ENCODE measurements around the gene SMAD2.
"Not testable (repeated sequence)": the region's sequence is repeated elsewhere in the genome, so short reads cannot be mapped to it uniquely, and the experiment has no call there.

SMAD2 gene

GRCh38 chr18:47961003-47961402 is 30.5 kb upstream of the SMAD2 start:
- H3K9me3 ChIP-seq (ENCODE audit: control insufficient read depth in 1 of 2, low read length in 2 of 2); H3K4me1 ChIP-seq (ENCODE audit: control insufficient read depth in 1 of 2, insufficient read depth in 2 of 2, low read length in 2 of 2); H3K27me3 ChIP-seq (ENCODE audit: low read depth, low read length); H3K4me3 ChIP-seq (ENCODE audit: low read depth in 1 of 2, low read length in 2 of 2); H3K36me3 ChIP-seq (ENCODE audit: control insufficient read depth in 1 of 2, insufficient read depth in 2 of 2, low read length in 2 of 2); H3K27ac ChIP-seq (ENCODE audit: low read length): not testable (repeated sequence)

GRCh38 chr18:47953471-47953931 is 23.0 kb upstream of the SMAD2 start:
- no peaks in the 10 kb centered on the region for H3K27me3 ChIP-seq (ENCODE audit: low read depth, low read length)
- no peaks in the 10 kb centered on the region for H3K4me1 ChIP-seq (ENCODE audit: control insufficient read depth in 1 of 2, insufficient read depth in 2 of 2, low read length in 2 of 2)
- no peak overlapping the region for H3K4me3 ChIP-seq (ENCODE audit: low read depth in 1 of 2, low read length in 2 of 2)
- no peaks in the 10 kb centered on the region for H3K36me3 ChIP-seq (ENCODE audit: control insufficient read depth in 1 of 2, insufficient read depth in 2 of 2, low read length in 2 of 2)
- H3K9me3 ChIP-seq (ENCODE audit: control insufficient read depth in 1 of 2, low read length in 2 of 2) = no peaks in the 10 kb centered on the region
- no peak overlapping the region for H3K27ac ChIP-seq (ENCODE audit: low read length)

- no peaks in the 10 kb centered on the region for H3K36me3 ChIP-seq (ENCODE audit: control insufficient read depth in 1 of 2, insufficient read depth in 2 of 2, low read length in 2 of 2)
- no peaks in the 10 kb centered on the region for H3K4me1 ChIP-seq (ENCODE audit: control insufficient read depth in 1 of 2, insufficient read depth in 2 of 2, low read length in 2 of 2)
These were observed 20.1 kb upstream of the SMAD2 start for GRCh38 chr18:47950511-47950910.

GRCh38 chr18:47949202-47949601 is 18.7 kb upstream of the SMAD2 start:
- H3K4me3 ChIP-seq (ENCODE audit: low read depth in 1 of 2, low read length in 2 of 2) = no peak overlapping the region
- no peaks in the 10 kb centered on the region for H3K36me3 ChIP-seq (ENCODE audit: control insufficient read depth in 1 of 2, insufficient read depth in 2 of 2, low read length in 2 of 2)
- no peaks in the 10 kb centered on the region for H3K27me3 ChIP-seq (ENCODE audit: low read depth, low read length)
- no peaks in the 10 kb centered on the region for H3K4me1 ChIP-seq (ENCODE audit: control insufficient read depth in 1 of 2, insufficient read depth in 2 of 2, low read length in 2 of 2)
- H3K9me3 ChIP-seq (ENCODE audit: control insufficient read depth in 1 of 2, low read length in 2 of 2) = no peaks in the 10 kb centered on the region
- no peak overlapping the region for H3K27ac ChIP-seq (ENCODE audit: low read length)

More at GRCh38 chr18:47950511-47950910, 20.1 kb upstream of the SMAD2 start:
- Histone ChIP-seq H3K27ac (ENCODE audit: low read length) (no peak overlapping the region), H3K27me3 (ENCODE audit: low read depth, low read length) (no peaks in the 10 kb centered on the region), H3K4me3 (ENCODE audit: low read depth in 1 of 2, low read length in 2 of 2) (no peak overlapping the region), H3K9me3 (ENCODE audit: control insufficient read depth in 1 of 2, low read length in 2 of 2) (no peaks in the 10 kb centered on the region)

- no peaks in the 10 kb centered on the region for H3K27me3 ChIP-seq (ENCODE audit: low read depth, low read length)
- no peaks in the 10 kb centered on the region for H3K4me1 ChIP-seq (ENCODE audit: control insufficient read depth in 1 of 2, insufficient read depth in 2 of 2, low read length in 2 of 2)
- no peak overlapping the region for H3K27ac ChIP-seq (ENCODE audit: low read length)
- no peaks in the 10 kb centered on the region for H3K9me3 ChIP-seq (ENCODE audit: control insufficient read depth in 1 of 2, low read length in 2 of 2)
- no peaks in the 10 kb centered on the region for H3K36me3 ChIP-seq (ENCODE audit: control insufficient read depth in 1 of 2, insufficient read depth in 2 of 2, low read length in 2 of 2)
- H3K4me3 ChIP-seq (ENCODE audit: low read depth in 1 of 2, low read length in 2 of 2) = no peak overlapping the region
These were observed 16.4 kb upstream of the SMAD2 start for GRCh38 chr18:47946889-47947288.

GRCh38 chr18:47944972-47945852 is 14.8 kb upstream of the SMAD2 start:
- Histone ChIP-seq H3K9me3 (ENCODE audit: control insufficient read depth in 1 of 2, low read length in 2 of 2) (no peaks in the 10 kb centered on the region), H3K27me3 (ENCODE audit: low read depth, low read length) (no peaks in the 10 kb centered on the region), H3K4me1 (ENCODE audit: control insufficient read depth in 1 of 2, insufficient read depth in 2 of 2, low read length in 2 of 2) (no peaks in the 10 kb centered on the region), H3K36me3 (ENCODE audit: control insufficient read depth in 1 of 2, insufficient read depth in 2 of 2, low read length in 2 of 2) (no peaks in the 10 kb centered on the region), H3K27ac (ENCODE audit: low read length) (no peak overlapping the region), H3K4me3 (ENCODE audit: low read depth in 1 of 2, low read length in 2 of 2) (no peak overlapping the region)

- Histone ChIP-seq H3K4me1 (ENCODE audit: control insufficient read depth in 1 of 2, insufficient read depth in 2 of 2, low read length in 2 of 2) (no peaks in the 10 kb centered on the region), H3K4me3 (ENCODE audit: low read depth in 1 of 2, low read length in 2 of 2) (no peak overlapping the region), H3K27me3 (ENCODE audit: low read depth, low read length) (no peaks in the 10 kb centered on the region), H3K27ac (ENCODE audit: low read length) (no peak overlapping the region), H3K36me3 (ENCODE audit: control insufficient read depth in 1 of 2, insufficient read depth in 2 of 2, low read length in 2 of 2) (no peaks in the 10 kb centered on the region), H3K9me3 (ENCODE audit: control insufficient read depth in 1 of 2, low read length in 2 of 2) (no peaks in the 10 kb centered on the region)
These were observed 6.5 kb upstream of the SMAD2 start for GRCh38 chr18:47936952-47937351.

- Histone ChIP-seq H3K27ac (ENCODE audit: low read length) (no peak overlapping the region), H3K4me3 (ENCODE audit: low read depth in 1 of 2, low read length in 2 of 2) (no peak overlapping the region), H3K4me1 (ENCODE audit: control insufficient read depth in 1 of 2, insufficient read depth in 2 of 2, low read length in 2 of 2) (peaks cover 0 to 7% of the 10 kb centered on the region in 2 donors), H3K36me3 (ENCODE audit: control insufficient read depth in 1 of 2, insufficient read depth in 2 of 2, low read length in 2 of 2) (no peaks in the 10 kb centered on the region), H3K9me3 (ENCODE audit: control insufficient read depth in 1 of 2, low read length in 2 of 2) (no peaks in the 10 kb centered on the region), H3K27me3 (ENCODE audit: low read depth, low read length) (no peaks in the 10 kb centered on the region)
These were observed 5.0 kb upstream of the SMAD2 start for GRCh38 chr18:47935321-47936055.

- Histone ChIP-seq H3K4me3 (ENCODE audit: low read depth in 1 of 2, low read length in 2 of 2) (no peak overlapping the region), H3K27ac (ENCODE audit: low read length) (no peak overlapping the region), H3K27me3 (ENCODE audit: low read depth, low read length) (no peaks in the 10 kb centered on the region), H3K9me3 (ENCODE audit: control insufficient read depth in 1 of 2, low read length in 2 of 2) (no peaks in the 10 kb centered on the region), H3K4me1 (ENCODE audit: control insufficient read depth in 1 of 2, insufficient read depth in 2 of 2, low read length in 2 of 2) (peaks cover 3 to 26% of the 10 kb centered on the region in 2 donors), H3K36me3 (ENCODE audit: control insufficient read depth in 1 of 2, insufficient read depth in 2 of 2, low read length in 2 of 2) (no peaks in the 10 kb centered on the region)
These were observed 2.1 kb upstream of the SMAD2 start for GRCh38 chr18:47932603-47933002.

GRCh38 chr18:47932190-47932589 is 1.7 kb upstream of the SMAD2 start:
- peak overlapping the region in 1 of 2 donors; percentile 45 for H3K4me3 ChIP-seq (ENCODE audit: low read depth in 1 of 2, low read length in 2 of 2)
- peaks cover 6 to 28% of the 10 kb centered on the region in 2 donors for H3K4me1 ChIP-seq (ENCODE audit: control insufficient read depth in 1 of 2, insufficient read depth in 2 of 2, low read length in 2 of 2)
- no peaks in the 10 kb centered on the region for H3K9me3 ChIP-seq (ENCODE audit: control insufficient read depth in 1 of 2, low read length in 2 of 2)
- no peak overlapping the region for H3K27ac ChIP-seq (ENCODE audit: low read length)
- H3K36me3 ChIP-seq (ENCODE audit: control insufficient read depth in 1 of 2, insufficient read depth in 2 of 2, low read length in 2 of 2) = no peaks in the 10 kb centered on the region
- H3K27me3 ChIP-seq (ENCODE audit: low read depth, low read length) = no peaks in the 10 kb centered on the region

GRCh38 chr18:47931718-47932103 is 1.3 kb upstream of the SMAD2 start:
- peak overlapping the region; percentile 57 for H3K27ac ChIP-seq (ENCODE audit: low read length)

More at GRCh38 chr18:47931718-47932103, 1.3 kb upstream of the SMAD2 start:
- peaks cover 10 to 33% of the 10 kb centered on the region in 2 donors for H3K4me1 ChIP-seq (ENCODE audit: control insufficient read depth in 1 of 2, insufficient read depth in 2 of 2, low read length in 2 of 2)
- H3K27me3 ChIP-seq (ENCODE audit: low read depth, low read length) = no peaks in the 10 kb centered on the region
- H3K4me3 ChIP-seq (ENCODE audit: low read depth in 1 of 2, low read length in 2 of 2) = peak overlapping the region; percentile 45 to 76
- no peaks in the 10 kb centered on the region for H3K36me3 ChIP-seq (ENCODE audit: control insufficient read depth in 1 of 2, insufficient read depth in 2 of 2, low read length in 2 of 2)
- H3K9me3 ChIP-seq (ENCODE audit: control insufficient read depth in 1 of 2, low read length in 2 of 2) = no peaks in the 10 kb centered on the region
